NCI-H1694 (cell line): Measurements from ENCODE around the gene MPC1.

Source experiments
- DNase-seq: peaks from one replicate; lab custom pipeline; 2025; lab: John Stamatoyannopoulos, UW

MPC1 gene

GRCh38 chr6:166382933-166383801 is at the start of gene MPC1:
MPC1 (minus strand) TSS chr6:166382940; CDS start chr6:166382876, 64 bp downstream.
- DNase-seq, result peak; percentile 57

DNA sequence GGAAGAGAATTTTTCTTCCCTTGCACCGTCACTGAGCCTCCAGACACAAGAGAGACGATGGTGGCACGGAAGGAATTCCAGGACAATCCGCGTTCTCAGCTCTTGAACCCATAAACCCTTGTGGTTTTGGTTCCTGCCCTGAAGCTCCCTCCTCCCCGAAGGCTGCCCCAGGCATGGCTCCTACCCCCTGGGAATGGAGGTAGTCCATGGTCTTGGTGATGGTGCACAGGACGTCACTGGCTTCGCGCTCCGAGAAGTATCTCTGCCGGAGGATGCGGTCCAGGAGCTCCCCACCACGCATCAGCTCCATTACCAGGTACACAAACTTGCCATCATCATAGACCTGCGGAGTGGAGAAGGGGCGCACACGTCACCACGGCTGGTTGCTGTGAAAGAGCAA is 47.5 kb upstream of the MPC1 start:
- DNase-seq, result no peak

- DNase-seq, result no peak
Observed at GRCh38 chr6:166424431-166424830, 41.7 kb upstream of the MPC1 start.

GRCh38 chr6:166423781-166424180 is 41.0 kb upstream of the MPC1 start:
- no peak for DNase-seq

DNA sequence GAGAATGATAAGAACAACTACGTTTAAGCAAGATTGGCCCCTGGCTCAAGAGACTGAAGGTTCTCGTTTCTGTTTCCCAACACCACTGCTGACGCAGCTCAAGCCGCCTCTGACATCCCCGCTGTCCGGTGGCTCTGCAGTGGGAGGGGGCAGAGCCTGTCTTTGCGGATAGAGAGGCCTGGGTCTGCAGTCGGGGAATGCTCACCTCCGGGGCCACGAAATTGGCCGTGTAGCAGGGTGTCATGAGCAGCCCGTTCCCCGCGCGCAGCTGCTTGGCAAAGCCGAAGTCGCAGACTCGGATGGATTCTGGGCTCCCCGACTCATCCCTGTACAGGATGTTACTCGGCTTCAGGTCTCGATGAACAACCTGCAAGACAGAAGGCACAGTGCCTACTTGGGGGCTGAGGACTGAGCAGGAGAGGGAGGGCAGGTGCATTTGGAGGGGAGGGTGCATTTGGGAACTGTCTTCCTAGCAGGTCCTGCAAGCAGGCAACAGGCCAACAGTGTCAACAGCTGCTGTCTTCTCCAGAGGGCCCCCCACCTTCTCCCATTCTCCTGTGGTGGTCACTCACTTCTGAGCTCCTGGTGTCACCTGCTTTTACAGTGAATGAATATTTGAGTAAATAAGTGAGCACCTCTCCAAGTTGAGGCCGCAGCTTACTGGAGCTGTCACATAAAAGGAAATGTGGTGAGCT is 40.5 kb upstream of the MPC1 start:
- no peak for DNase-seq

DNA sequence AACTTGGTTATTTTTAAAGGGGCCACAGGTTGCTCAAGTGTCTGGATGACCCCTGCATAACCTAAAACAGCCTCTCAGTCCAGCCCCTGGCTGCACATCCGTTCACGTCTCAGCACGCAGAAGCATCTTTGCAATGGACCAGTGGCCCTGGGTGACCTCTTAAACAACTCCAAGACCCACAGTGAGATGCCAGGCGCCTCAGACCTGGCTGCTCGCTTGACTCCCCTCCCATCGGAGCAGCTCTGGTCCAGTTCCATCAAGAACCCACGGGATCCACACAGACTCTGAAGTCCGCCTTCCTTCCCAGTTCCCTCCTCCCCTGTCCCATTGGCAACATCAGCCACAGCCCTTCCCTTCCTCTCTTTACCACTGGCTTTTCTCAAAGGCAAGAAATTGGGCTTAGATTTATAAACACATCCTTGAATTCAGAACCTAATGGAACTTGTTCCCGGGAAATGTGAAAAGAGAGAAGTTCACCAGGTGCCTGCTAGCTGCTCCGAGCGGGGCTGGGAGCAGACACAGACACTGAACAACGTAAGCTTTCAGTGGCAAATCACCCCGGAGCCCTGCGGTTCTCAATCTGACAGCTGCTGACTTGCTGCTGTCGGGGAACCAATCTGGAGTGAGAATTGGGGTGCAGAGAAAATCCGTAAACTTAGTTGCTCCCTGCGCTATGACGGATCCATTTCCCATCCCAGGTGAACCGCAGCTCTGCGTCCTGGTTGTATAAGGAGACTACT is 39.6 kb upstream of the MPC1 start:
- no peak for DNase-seq

- no peak for DNase-seq
Observed at GRCh38 chr6:166420351-166420750, 37.6 kb upstream of the MPC1 start.

DNA sequence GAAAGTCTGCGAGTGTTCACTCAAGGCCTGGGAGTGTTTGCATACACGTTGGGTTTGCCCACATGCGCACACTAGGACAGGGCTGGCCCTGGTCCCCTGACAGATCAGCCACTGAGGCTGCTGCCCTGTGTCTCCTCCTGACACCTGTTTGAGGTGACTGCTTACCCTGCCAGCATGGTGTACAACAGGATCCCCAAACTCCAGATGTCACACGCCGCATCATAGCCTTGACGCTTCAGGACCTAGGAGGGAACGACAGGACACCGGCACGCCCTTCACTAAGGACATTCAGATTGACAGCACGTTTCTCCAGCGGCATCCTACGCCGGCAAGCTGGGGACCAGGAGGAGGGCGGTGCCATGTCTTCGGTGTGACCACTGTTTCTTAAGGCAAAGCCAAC is 37.0 kb upstream of the MPC1 start:
- no peak for DNase-seq

- no peak for DNase-seq
Observed at GRCh38 chr6:166419286-166419685, 36.5 kb upstream of the MPC1 start.

- no peak for DNase-seq
Observed at GRCh38 chr6:166418691-166419143, 36.0 kb upstream of the MPC1 start.

DNA sequence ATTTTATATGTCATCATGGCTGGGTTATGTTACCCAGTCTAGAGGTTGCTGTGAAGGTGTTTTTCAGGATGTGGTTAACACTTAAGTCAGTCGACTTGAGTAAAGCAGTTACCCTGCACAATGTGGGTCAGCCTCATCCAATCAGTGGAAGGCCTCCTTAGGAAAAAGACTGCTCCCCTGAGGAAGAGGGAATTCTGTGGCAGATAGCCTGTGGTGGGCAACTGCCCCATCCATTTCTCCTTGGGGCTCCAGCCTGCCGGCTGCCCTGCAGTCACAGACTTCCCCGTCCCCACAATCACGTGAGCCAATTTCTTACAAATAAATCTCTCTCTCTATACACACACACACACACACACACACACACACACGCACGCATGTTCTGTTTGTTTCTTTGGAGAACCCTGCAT is 34.5 kb upstream of the MPC1 start:
- DNase-seq, result no peak

- no peak for DNase-seq
Observed at GRCh38 chr6:166415833-166416347, 33.1 kb upstream of the MPC1 start.

DNA sequence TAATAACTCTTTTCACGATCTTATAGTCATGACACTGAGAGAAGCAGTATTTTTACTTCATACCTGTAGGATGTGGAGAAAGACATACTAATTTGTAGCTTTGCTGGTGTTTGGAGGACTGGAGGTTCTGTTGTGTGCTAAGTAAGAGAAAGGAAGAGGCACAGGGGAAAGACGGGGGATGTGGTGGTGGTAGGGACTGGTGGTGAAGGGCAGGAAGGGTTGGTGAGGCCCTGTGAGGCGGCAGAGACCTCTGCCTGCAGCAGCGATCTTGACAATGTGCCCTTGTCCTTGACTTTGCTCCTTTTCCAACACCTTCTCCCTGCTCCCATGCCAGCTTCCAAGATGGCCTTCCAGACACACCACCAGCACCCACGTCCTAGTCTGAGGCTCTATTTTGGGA is 32.6 kb upstream of the MPC1 start:
- DNase-seq, result no peak

DNA sequence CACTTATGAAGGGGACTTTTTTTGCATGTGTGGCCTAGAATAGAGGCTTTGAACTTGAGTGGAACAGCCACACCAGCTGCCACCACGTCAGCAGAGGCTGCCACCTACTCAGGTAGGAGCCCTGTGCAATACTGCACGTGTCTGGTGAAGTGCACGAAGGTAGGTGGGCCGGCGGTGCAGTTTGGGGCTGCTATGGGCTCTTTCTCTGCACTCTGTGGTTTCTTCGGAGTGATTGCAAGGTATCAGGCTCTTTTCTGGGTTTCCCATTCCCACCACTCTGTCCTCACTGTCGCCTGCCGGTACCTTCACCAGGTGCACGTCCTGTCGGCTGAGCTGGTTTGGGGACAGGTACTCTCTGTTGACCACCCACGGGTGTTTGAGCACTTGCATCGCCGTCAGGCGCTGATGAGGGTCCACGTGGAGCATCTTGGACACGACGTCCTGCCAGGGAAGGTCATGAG is 30.8 kb upstream of the MPC1 start:
- no peak for DNase-seq

DNA sequence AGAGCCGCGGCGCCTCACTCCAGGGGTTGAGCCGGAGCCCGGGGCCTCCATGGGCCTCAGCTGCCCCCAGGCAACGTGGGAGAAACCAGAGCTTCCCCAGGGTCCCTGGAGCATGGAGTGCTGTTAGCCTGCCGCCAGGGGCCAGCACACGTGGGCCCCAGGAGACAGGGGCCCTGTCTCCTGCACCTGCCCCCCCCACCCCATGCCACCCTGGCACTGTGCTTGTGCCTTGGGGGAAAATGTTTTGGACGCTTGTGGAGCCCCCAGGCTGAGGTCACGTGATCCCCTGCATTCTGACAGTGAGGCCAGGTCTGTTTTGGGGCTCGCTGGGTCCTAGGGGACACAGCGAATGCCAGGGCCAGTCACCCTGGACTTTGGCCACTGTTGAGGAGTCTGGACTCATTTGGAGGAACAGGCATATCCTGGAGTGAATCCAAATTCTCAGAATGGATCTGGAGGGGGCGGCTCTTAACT is 30.2 kb upstream of the MPC1 start:
- DNase-seq, result no peak

DNA sequence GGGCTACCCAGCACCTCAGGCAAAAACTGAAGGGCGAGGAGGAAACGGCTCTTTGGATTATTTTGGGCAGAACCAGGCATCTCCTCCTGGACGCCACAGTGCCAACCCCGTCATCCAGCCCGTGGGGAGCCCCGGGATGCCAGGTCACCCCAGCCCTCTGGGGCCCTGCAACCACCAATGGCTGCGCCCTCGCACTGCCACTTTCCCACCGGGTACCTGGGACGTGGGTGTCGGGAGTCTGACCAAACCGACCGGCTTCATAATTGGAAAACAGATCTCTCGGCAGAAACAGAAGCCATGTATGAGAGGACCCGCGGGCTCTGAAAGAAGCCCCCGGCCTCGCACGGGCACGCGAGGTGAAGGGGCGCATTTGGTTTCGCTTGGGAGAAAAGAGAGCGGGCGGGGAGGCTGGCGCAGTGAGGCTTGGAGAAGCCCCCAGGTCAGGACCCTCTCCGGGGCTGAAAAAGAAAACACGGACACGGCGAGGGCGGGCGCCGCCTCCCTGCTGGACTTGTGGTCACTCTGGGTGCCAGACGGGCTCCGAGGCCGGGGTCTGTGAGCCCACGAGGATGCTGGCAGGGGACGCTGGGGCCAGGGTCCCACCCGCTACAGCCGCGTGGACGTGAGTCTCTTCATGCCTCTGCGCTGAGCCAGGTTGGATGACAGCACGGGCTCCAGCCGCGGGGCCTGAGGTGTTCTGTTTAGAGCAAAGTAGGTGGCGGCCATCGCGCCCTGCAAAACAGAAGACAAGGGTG is 29.6 kb upstream of the MPC1 start:
- no peak for DNase-seq

GRCh38 chr6:166411721-166412151 is 29.0 kb upstream of the MPC1 start:
- no peak for DNase-seq

DNA sequence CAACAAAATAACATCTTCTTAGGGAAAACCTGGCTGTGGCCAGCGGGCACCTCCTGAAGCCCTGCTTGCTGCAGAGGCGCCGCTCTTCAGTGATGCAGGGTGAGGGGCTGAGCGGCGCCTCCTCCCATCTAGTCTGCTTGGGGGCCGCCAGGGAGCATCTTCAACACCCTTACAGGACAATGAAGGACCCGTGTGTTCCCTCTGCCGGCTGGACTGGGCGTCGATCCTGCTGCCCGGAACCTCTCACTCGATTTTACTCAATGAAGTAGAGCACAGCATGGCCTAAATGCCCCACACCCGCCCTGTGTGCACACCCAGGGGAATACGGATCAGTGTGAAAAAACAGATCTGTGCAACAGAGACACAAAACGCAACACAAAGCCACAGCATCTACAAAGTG is 28.5 kb upstream of the MPC1 start:
- no peak for DNase-seq

DNA sequence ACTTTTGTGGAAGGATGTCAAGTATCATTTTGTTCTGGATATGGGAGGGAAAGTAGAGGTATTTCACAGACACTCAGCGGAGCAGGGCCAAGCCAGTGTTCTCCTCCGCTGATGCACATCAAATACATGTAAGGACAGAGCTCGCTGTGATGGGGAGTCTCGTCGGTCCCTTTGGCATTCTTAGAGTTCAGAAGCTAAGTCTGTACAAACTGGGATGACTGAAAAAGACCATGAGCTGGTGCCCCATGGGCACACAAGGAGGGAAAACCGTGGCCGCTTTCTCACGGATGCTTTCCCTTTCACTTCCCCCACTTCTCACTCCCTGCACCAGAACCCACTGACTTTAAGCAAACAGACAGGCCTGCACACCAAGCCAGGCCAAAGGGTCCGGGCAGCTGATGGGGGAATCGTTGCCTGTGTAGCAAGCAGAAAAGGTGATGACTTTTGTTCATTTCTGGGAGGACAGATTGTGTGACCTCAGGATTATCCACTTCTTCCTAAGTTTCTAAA is 27.7 kb upstream of the MPC1 start:
- DNase-seq, result no peak

GRCh38 chr6:166408936-166409755 is 26.4 kb upstream of the MPC1 start:
- DNase-seq, result no peak
